GM19467 (cell line): Measurements from ENCODE around the gene ILF3.
"Not testable (repeated sequence)": the region's sequence is repeated elsewhere in the genome, so short reads cannot be mapped to it uniquely, and the experiment has no call there.

Experiments
- ATAC-seq: cut with Tn5 transposase; IDR thresholded peaks from one replicate; pipeline ENCODE4 v1.9.1; 2021; ENCODE audit warnings: mild to moderate bottlenecking, moderate library complexity; ENCODE audit not compliant: unreplicated experiment

The ILF3 gene

DNA sequence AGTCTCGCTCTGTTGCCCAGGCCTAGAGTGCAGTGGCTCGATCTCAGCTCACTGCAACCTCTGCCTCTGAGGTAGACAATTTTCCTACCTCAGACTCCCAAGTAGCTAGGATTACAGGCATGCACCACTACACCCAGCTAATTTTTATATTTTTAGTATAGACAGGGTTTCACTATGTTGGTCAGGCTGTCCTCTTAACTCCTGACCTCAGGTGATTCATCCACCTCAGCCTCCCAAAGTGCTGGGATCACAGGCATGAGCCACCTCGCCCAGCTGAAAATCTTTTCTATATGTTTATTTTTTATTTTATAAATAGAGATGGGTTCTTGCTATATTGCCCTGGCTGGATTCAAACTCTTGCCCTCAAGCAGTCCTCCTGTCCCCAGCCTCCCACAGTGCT is 17.8 kb downstream of the ILF3 start:
- not testable (repeated sequence) for ATAC-seq

GRCh38 chr19:10675214-10675613 is 21.1 kb downstream of the ILF3 start:
- not testable (repeated sequence) for ATAC-seq

- ATAC-seq = no peak
Observed at GRCh38 chr19:10677751-10678150, 23.6 kb downstream of the ILF3 start.

GRCh38 chr19:10678813-10679212 is 24.7 kb downstream of the ILF3 start:
- no peak for ATAC-seq

DNA sequence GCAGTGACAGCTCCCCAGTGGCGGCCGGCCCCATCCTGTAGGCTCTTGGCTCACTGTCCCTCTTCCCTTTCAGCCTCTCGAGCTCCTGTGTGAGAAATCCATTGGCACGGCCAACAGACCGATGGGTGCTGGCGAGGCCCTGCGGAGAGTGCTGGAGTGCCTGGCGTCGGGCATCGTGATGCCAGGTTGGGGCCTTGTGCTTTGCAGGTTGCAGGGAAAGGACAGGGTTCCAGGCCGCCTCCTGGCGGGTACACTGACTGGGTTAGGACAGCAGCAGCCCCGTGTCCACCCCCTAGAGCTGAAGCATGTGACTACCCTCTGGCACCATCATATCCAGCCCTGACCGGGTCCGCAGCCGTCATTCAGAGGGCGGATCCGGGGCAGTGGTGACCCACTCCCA is 25.6 kb downstream of the ILF3 start:
- no peak for ATAC-seq

- ATAC-seq = no peak
Observed at GRCh38 chr19:10680545-10681135, 26.5 kb downstream of the ILF3 start.

DNA sequence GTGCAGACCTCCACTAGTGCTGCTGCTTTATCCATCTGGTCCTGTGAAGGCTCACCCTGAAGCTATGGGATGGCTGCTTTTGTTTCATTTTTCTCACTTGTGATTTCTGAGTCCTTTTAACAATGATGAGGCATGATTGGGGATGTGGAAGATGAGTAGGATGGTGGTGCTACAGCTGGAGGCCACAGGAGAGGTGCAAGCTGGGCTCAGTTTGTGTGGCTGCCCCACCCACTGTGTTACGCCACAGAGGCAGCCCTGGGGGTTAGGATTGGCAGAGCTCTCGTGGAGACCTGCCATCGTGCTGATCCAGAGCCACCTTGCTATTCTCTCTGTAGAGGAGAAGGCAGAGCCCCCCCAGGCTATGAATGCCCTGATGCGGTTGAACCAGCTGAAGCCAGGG is 27.5 kb downstream of the ILF3 start:
- ATAC-seq = no peak

DNA sequence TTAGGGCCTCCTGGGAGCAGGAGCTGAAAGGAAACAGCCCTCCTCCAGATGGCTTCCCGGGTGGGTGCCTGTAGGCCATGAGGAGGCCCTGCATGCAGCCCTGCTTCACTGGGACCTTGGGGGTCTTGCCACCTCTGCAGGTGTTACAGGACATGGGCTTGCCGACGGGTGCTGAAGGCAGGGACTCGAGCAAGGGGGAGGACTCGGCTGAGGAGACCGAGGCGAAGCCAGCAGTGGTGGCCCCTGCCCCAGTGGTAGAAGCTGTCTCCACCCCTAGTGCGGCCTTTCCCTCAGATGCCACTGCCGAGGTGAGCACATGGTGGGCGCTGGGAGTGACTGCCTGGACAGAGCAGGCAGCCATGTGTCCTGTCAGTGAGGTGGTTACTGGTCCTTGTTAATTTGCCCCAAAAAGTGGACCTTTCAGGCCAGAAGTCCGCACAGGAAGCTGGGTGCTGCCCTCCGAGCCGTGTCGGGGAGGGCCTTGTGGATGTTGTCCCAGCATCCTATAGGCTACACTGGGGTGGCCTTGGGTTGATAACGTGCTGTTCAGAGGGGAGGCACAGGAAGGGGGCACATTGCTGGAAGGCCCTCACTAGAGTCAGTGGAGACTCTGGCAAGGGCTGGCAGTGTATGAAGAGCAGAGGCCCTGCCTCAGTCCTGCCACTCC is 28.4 kb downstream of the ILF3 start:
- no peak for ATAC-seq

DNA sequence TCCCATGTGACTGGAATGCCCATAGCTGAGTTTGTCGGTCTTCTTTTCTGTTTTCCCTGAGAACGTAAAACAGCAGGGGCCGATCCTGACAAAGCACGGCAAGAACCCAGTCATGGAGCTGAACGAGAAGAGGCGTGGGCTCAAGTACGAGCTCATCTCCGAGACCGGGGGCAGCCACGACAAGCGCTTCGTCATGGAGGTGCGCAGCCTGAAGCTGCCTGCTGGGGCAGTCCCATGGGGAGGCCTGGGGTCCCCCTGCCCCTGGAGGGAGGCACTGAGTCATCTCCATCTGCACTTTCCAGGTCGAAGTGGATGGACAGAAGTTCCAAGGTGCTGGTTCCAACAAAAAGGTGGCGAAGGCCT is 28.9 kb downstream of the ILF3 start:
- ATAC-seq = no peak

GRCh38 chr19:10683582-10683981 is 29.4 kb downstream of the ILF3 start:
- ATAC-seq = no peak

DNA sequence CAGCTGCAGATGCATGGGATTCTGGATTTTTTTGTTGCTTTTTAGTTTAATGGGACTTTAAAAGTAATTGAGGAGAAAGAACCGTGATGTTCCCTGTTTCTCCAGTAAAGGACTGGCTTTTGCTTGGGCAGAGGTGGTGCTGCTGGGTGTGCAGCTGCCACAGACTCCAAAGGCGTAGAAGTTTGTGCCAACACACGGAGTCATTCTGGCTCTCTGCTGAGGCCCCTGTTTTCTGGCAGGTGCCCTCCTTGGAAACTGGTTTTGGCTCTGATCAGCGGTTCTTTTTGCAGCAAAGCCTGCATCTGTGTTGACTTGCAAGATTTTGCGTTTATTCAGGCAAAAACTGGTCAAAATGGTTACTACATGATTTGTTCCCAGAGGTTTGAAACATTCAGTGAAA is 31.1 kb downstream of the ILF3 start:
- no peak for ATAC-seq

DNA sequence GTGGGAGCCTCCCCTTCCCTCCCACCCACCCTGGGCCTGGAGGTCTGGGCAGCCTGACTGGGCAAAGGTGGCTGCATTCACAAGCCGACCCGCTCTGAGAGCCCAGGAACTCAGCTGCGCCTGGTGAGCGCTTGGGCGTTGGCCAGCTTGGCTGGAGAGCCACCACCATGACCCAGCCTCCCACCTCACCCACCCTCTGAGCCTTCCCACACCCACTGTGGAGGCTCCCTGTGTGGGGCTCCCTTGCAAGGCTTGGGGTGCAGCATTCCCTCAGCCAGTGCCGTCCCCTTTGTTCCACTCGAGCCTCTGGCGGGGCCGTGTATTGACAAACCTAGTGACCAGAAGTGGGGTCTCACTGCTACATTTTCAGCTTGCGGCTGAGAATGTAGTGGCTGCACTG is 32.0 kb downstream of the ILF3 start:
- no peak for ATAC-seq

- no peak for ATAC-seq
Observed at GRCh38 chr19:10686661-10687517, 32.7 kb downstream of the ILF3 start.

DNA sequence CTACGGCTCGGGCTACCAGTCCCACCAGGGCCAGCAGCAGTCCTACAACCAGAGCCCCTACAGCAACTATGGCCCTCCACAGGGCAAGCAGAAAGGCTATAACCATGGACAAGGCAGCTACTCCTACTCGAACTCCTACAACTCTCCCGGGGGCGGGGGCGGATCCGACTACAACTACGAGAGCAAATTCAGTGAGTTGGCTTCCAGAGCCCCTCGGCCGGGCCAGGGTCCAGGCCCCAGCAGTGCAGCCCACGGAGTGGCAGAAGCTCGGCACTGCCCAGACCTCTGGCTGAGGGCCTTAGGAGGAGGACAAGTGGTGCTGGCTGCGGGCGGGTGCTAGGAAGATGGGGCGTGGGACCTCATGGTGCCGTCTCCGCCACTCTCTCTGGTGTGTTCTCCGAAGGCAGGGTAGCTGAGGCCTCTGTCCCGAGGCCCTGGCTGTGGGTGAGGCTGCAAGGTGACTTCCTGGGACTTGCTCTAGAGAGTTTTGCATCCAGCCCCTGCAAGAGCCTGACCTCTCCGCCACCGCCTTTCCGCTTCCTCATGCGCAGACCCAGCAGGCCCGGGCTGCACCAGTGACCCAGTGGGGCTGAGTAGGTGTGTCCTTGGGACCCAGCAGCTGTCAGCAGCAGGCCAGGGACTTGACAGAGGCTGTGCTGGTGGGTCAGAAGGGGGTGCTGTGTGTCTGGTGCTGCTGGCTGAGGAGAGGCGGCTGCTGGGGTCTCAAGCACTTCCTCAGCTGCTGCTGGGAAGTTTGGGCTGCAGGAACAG is 33.6 kb downstream of the ILF3 start:
- no peak for ATAC-seq

- no peak for ATAC-seq
Observed at GRCh38 chr19:10688545-10689280, 34.6 kb downstream of the ILF3 start.

DNA sequence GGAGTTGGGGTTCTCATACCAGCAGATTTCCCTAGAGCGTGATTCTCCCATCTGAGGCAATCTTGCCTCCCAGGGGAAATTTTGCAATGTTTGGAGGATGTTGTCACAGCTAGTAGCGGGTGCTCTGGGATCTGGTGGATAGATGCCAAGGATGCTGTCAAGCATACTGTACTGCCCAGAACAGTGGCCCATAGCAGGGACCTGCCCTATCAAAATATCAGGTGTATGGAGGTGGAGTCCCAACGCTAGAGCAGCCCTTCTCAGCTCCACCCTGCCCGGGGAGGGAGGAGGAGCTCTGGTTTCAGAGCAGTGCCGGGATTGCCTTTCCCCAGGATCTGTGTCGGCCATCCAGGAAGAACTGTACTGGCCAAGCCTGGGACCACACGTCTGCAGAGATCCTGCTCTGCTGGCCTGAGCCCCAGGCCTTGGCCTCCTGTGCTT is 36.2 kb downstream of the ILF3 start:
- ATAC-seq = no peak

DNA sequence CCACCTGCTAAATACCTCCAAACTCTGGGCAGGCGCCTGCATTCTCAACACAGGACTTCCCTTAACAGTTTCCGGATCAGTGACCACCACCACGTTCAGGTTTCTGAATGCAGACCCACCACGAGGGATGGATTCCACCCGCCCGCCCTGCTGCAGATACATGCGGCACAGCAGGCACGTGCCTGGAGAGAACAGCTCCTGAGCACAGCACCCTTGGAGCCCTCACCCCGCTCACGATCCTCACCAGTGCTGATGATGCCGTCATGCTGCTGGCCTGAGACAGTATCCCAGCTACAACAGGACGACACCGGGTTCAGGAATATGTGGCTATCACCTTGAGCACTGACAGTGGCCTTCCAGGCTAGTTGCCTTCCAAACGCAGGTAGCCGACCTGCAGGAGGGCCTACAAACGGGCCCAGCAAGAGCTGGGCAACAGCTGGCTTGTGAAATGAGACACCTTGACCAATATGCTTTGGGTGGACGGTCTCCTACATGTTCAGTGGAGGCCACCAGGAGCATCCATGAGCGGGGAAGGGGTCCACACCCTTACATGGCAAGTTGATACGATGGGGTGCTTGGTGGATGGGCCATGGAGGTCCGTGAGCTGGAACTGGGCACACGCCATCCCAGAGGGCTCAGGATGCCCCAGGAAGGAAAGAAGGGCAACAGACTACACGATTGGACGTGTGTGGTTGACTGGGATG is 37.2 kb downstream of the ILF3 start:
- ATAC-seq = no peak

DNA sequence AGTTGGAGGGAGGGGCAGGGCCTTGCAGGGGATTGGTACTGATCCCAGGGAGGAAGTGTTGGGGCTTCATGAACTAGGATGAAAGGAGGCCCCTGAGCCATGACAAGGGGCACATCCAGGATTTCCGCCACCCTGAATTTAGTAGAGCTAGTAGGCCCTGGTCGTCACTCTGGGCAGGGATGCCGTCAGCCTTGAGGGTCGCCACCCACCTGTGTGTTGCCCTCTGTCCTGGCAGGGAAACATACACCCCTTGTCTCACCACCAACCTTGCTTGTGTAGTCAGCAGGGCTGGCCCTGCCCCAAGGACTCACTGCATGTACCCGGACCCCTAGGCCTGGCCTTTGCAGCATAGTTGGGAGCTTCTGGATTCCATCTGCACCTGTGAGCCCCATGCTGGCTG is 37.7 kb downstream of the ILF3 start:
- no peak for ATAC-seq

DNA sequence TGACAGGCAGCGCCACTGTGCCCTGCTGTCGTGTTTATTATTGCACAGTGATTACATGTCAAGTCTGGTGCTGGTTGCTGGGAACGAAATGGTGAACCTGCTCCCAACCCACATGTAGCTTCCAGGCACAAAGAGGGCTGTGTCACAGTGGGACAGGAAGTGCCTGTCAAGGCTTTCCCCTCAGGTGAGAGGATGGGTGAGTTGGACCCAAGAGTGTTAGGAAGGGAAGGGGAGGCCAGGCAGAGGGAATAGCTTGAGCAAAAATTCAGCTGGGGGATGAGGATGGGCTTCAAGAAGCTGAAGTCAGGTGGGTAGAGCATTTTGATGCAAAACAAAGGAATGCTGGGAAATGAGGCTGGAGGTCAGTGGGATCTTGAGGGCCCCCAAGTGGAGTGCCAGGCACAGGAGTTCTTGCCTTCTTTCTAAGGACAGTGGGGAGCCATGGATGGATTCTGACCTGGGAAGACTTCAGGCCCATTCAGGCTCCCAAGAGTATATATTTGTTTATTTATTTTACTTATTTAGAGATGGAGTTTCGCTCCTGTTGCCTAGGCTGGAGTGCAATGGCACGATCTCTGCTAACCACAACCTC is 38.6 kb downstream of the ILF3 start:
- no peak for ATAC-seq
